Hematopoietic multipotent progenitor cell (in vitro differentiated cells): ENCODE results near the gene SSTR5. TPM values are rescaled to one million over a fixed set of nuclear protein-coding genes. Genes with fewer than 3 reads are reported as not detected.

Experiments
- DNase-seq, 3 donors: peaks; one replicate each; pipeline ENCODE4 v3.0.0-alpha.2; 2011 to 2015; ENCODE audit warnings: low read depth in 2 of 3, low spot score in 2 of 3
- total RNA-seq: library from RNA; depleted of rRNA; stranded (reverse); fragments of >200 nt; gene quantifications from one replicate; pipeline ENCODE4 v1.2.3, GENCODE V29; 2012

SSTR5 gene
- not detected for total RNA-seq

GRCh38 chr16:1072526-1073261 lies at the start of gene SSTR5:
Gene SSTR5 (plus strand): TSS chr16:1072747. CDS start chr16:1078869, 6,122 bp downstream.
- no peak for DNase-seq

DNA sequence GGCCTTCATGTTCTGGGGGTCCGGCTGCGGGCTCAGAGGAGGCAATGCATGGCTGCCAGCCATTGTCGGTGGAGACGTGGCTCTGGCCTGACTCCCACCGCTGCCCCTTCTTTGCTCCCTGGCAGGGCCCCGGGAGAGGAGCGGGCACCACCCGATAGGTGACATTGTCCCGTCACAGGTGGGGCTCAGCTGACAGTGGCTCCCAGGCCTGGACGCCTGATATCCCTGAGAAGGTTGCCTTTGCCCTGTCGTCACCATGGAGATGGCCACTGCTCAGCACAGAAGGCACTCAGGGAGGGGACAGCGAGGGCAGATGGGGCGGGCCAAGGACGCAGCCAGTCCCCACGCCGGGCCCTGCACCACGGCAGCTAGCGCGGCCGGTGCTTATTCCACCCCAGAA lies 48.4 kb upstream of the SSTR5 start:
- DNase-seq: no peak

GRCh38 chr16:1025183-1025809 lies 47.3 kb upstream of the SSTR5 start:
- DNase-seq: peak in 2 of 3 donors; percentile 9 to 46

- no peak for DNase-seq
Measured at GRCh38 chr16:1026057-1026783, 46.3 kb upstream of the SSTR5 start.

GRCh38 chr16:1026784-1027500 lies 45.6 kb upstream of the SSTR5 start:
- DNase-seq: no peak

GRCh38 chr16:1027501-1027815 lies 45.1 kb upstream of the SSTR5 start:
- DNase-seq: no peak

GRCh38 chr16:1028056-1028455 lies 44.5 kb upstream of the SSTR5 start:
- no peak for DNase-seq

- DNase-seq: no peak
Measured at GRCh38 chr16:1028524-1029258, 43.9 kb upstream of the SSTR5 start.

DNA sequence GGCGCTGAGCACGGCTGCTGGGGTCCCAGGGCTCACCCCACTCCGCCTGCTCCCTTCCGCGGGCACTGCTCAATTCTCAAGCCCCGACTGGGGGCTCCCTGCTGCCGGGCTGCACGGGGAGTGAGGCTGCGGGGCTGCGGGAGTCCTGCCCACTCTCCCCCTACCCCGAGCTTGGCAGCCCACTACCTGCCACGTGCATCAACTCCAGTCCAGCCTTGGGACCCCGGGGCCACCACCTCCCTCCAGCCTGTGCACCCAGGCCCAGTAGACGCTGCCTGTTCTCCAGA lies 43.3 kb upstream of the SSTR5 start:
- DNase-seq: no peak

DNA sequence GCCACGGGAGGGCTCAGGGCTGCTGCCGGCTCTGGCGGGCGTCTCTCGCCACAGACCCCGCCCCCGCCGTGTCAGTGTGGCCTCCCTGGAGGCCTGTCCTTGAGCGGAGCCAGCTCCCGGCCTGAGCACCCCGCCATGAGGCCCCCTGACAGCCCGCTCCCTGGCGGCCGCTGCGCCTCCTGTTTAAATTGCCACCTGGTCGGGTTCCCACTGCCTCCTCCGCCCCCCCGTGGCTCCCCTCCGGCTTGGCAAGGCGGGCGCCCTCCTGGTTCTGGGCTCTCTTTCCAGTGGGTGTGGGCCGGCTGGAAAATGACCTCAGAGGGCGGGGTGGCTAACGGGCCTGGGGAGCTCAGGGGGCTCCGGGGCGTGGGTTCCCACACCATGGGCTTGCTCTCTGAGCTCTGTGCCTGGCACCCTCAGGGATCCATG lies 42.1 kb upstream of the SSTR5 start:
- no peak for DNase-seq

- no peak for DNase-seq
Measured at GRCh38 chr16:1031666-1032065, 40.9 kb upstream of the SSTR5 start.

GRCh38 chr16:1032607-1033006 lies 39.9 kb upstream of the SSTR5 start:
- no peak for DNase-seq

DNA sequence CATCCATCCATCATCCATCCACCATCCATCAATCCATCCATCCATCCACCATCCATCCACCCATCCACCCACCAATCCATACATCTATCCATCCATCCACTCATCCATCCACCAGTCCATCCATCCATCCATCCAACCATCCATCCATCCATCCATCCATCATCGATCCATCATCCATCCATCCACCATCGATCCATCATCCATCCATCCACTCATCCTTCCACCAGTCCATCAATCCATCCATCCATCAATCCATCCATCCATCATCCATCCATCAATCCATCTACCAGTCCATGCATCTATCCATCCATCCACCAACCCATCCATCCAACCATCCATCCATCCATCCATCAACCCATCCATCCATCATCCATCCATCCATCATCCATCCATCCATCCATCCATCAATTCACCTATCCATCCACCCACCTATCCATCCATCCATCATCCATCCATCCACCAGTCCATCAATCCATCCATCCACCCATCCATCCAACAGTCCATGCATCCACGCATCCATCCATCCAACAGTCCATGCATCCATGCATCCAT lies 39.3 kb upstream of the SSTR5 start:
- DNase-seq: no peak

DNA sequence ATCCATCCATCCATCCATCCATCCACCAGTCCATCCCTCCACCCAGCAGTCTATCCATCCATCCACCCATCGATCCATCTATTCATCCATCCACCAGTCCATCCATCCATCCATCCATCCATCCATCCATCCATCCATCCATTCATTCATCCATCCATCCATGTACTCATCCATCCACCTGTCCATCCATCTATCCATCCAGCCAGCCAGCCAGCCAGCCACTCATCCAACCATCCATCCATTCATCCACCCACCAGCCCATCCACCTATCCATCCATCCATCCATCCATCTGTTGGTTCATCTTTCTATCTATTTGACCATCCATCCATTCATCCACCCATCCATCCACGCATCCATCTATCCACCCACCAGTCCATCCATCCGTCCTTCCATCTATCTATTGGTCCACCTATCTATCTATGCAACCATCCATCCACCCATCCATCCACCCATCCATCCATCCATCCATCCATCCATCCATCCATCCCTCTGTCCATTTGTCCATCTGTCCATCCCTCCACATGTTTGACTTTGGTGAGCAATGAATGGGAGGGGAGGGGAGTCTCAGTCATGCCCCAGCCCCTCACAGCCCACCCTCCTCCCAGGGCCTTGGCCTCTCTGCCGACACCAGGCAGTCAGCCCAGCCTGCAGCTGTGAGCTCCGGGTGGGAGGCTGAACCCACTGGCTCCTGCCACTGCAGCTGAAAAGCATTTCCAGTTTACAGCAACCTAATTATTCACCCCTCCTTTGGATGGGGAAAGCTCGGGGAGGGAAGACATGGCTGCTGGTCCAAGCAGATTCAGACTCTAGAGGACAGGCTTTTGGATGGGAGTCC lies 38.1 kb upstream of the SSTR5 start:
- DNase-seq: no peak

DNA sequence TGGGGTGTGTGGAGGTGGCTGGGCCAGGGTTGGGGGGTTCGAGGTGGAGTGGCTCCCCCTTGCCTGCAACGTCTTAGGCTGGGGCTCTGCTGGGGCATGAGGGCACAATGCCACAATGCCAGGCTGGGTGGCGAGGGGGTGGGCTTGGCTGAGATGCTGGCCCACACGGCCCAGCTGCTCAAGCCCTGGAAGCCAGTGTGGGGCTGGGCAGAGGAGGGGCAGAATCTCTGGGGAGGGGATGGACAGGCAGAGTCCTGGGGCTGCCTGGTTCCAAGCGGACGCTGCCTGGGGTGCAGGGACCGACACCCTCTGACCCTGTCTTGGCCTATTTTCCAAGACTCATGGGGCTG lies 37.5 kb upstream of the SSTR5 start:
- DNase-seq: no peak

GRCh38 chr16:1036166-1036565 lies 36.4 kb upstream of the SSTR5 start:
- DNase-seq: no peak

GRCh38 chr16:1036726-1037393 lies 35.7 kb upstream of the SSTR5 start:
- no peak for DNase-seq

- DNase-seq: no peak
Measured at GRCh38 chr16:1037394-1038257, 34.9 kb upstream of the SSTR5 start.
